Liver (tissue), 3 donors: Measurements from ENCODE around the gene CRYBG2.

Experiments used
- ATF3 ChIP-seq: IDR thresholded peaks from 2 replicates; pipeline ENCODE4 v1.6.1; 2016; ENCODE audit warnings: antibody characterized with exemption
- EGR1 ChIP-seq, 2 donors: IDR thresholded peaks; 2 replicates each; pipeline ENCODE4 v1.6.1; 2016 to 2018; ENCODE audit warnings: antibody characterized with exemption in 2 of 2, low read depth in 2 of 2
- JUND ChIP-seq, 2 donors: IDR thresholded peaks; 2 replicates each; pipeline ENCODE4 v1.6.1; 2016; ENCODE audit warnings: antibody characterized with exemption in 2 of 2
- REST ChIP-seq: IDR thresholded peaks from 2 replicates; pipeline ENCODE4 v1.6.1; 2016; ENCODE audit warnings: antibody characterized with exemption, mild to moderate bottlenecking
- YY1 ChIP-seq: IDR thresholded peaks from 2 replicates; pipeline ENCODE4 v1.6.1; 2016; ENCODE audit warnings: antibody characterized with exemption, mild to moderate bottlenecking
- ZBTB33 ChIP-seq: IDR thresholded peaks from 2 replicates; pipeline ENCODE4 v1.6.1; 2016; ENCODE audit warnings: antibody characterized with exemption
- TF ChIP-seq, protein P1 (sequence below): fragments of 150-350 bp; IDR thresholded peaks from 2 replicates; pipeline ENCODE4 v1.5.1; 2017; ENCODE audit warnings: improper control_type of control experiment, low read depth, low read length; ENCODE audit not compliant: missing input control
- donor health status: healthy.
- donor health status: healthy.

DNA sequence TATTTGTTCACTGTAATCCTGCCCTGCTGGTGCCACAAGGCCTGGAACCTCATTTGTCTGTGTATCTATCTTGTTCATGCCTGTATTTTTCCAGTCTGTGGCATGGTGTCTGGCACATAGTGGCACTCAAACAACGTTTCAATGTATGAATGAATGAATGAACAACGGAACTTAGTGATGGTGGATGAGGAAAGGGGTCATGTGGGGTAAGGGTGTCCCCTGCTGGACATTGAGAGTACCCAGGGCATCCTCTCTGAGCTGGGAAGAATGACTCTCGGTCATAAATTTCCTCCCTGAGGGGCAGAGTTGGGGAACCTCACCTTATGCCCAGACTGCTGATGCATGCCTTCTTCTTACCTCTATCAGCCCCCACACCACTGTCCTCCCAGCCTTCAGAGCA lies 37.5 kb upstream of the CRYBG2 start:
- TF ChIP-seq, protein P1, sequence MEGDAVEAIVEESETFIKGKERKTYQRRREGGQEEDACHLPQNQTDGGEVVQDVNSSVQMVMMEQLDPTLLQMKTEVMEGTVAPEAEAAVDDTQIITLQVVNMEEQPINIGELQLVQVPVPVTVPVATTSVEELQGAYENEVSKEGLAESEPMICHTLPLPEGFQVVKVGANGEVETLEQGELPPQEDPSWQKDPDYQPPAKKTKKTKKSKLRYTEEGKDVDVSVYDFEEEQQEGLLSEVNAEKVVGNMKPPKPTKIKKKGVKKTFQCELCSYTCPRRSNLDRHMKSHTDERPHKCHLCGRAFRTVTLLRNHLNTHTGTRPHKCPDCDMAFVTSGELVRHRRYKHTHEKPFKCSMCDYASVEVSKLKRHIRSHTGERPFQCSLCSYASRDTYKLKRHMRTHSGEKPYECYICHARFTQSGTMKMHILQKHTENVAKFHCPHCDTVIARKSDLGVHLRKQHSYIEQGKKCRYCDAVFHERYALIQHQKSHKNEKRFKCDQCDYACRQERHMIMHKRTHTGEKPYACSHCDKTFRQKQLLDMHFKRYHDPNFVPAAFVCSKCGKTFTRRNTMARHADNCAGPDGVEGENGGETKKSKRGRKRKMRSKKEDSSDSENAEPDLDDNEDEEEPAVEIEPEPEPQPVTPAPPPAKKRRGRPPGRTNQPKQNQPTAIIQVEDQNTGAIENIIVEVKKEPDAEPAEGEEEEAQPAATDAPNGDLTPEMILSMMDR = peak; percentile 20
- TF ChIP-seq ATF3 = no peak
- no peak for TF ChIP-seq JUND (IDR thresholded peaks at IDR 0.05)
- TF ChIP-seq EGR1 (IDR thresholded peaks at IDR 0.05; ENCODE audit: low read depth in 2 of 2) = no peak
- no peak for TF ChIP-seq ZBTB33
- no peak for TF ChIP-seq REST
- TF ChIP-seq YY1 = no peak
